ENCODE data around the gene BCL10. TPM values are rescaled to one million over a fixed set of nuclear protein-coding genes. Genes with fewer than 3 reads are reported as not detected.

Gene BCL10
- total and polyA plus RNA-seq, 2 of the 8 experiments (the other 6 are each of a cell fraction or from before 2014, with no cell fraction given): 7.4 to 29.6 TPM

DNA sequence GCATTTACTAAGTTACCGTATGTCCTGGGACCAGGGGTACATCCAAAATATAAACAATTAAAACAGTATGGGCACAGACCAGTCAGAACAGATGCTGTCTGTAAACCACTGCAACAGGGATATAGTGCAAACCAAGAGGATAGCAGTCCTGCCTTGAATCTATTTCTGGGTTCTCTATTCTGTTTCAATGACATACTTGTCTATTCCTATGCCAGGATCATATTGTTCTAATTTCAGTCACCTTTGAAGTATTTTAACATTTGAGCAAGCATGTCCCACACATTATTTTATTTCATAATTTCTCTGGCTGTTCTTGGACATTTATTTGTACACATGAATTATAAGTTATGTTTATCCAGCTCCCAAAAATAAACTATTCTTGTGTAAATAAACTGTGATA, 47.5 kb downstream of the BCL10 start:
- Histone ChIP-seq H4K5ac (ENCODE audit: insufficient read length, low read depth, low read length) (no peak overlapping the region), H3K9me3 (ENCODE audit: insufficient read depth in 2 of 2, low read depth in 1 of 2, low read length in 1 of 2) (no peaks in the 10 kb centered on the region), H3K27ac (ENCODE audit: low read depth, low read length) (no peak overlapping the region), H2BK5ac (ENCODE audit: low read depth, low read length) (no peak overlapping the region), H4K91ac (replicated peaks; ENCODE audit: insufficient read length, low read length) (no peak overlapping the region), H3K4me1 (replicated peaks in 1 of 4; ENCODE audit: control insufficient read depth in 3 of 4, insufficient read depth in 4 of 4, low read length in 3 of 4) (peaks cover 0 to 15% (median 4%) of the 10 kb centered on the region in 4 experiments; a peak in 4 of 7 replicates), H3K36me3 (ENCODE audit: control insufficient read depth in 2 of 4, insufficient read depth in 4 of 4, low read length in 3 of 4) (no peaks in the 10 kb centered on the region), H3K18ac (ENCODE audit: extremely low read depth, low read length) (no peak overlapping the region), H3K4me2 (ENCODE audit: insufficient read depth in 1 of 2, low read depth in 2 of 2, low read length in 2 of 2) (no peak overlapping the region), H2BK15ac (ENCODE audit: low read length) (no peak overlapping the region), H3K79me1 (ENCODE audit: low read depth, low read length) (no peaks in the 10 kb centered on the region), H4K8ac (ENCODE audit: extremely low read depth, insufficient read depth, low read length) (no peak overlapping the region), H3K27me3 (replicated peaks in 1 of 4; ENCODE audit: control insufficient read depth in 3 of 4, extremely low read depth in 1 of 4, insufficient read depth in 3 of 4, low read length in 3 of 4) (no peaks in the 10 kb centered on the region), H3K23me2 (ENCODE audit: low read depth, low read length) (no peaks in the 10 kb centered on the region), H2BK120ac (replicated peaks; ENCODE audit: low read depth, low read length) (no peak overlapping the region), H3K23ac (ENCODE audit: insufficient read length) (no peak overlapping the region), H3K56ac (replicated peaks; ENCODE audit: insufficient read length, low read depth, low read length) (no peak overlapping the region), H2BK12ac (ENCODE audit: low read depth, low read length) (no peak overlapping the region), H2AFZ (ENCODE audit: low read length) (no peak overlapping the region), H3K4ac (replicated peaks; ENCODE audit: insufficient read length, low read depth, low read length) (no peak overlapping the region), H4K20me1 (replicated peaks in 1 of 2; ENCODE audit: control insufficient read depth in 1 of 2, insufficient read depth in 2 of 2, low read length in 2 of 2) (no peaks in the 10 kb centered on the region), H3K9ac (replicated peaks in 1 of 4; ENCODE audit: extremely low read depth in 1 of 4, low read depth in 3 of 4, low read length in 3 of 4) (no peak overlapping the region), H2AK5ac (ENCODE audit: low read depth, low read length) (no peak overlapping the region), H3K14ac (ENCODE audit: insufficient read length) (no peak overlapping the region), H3K79me2 (ENCODE audit: control insufficient read depth in 1 of 2, insufficient read depth in 2 of 2, low read length in 2 of 2) (no peaks in the 10 kb centered on the region), H2BK20ac (ENCODE audit: low read length) (no peak overlapping the region), H3K4me3 (ENCODE audit: extremely low read depth in 1 of 4, insufficient read depth in 2 of 4, low read depth in 3 of 4, low read length in 4 of 4) (no peak overlapping the region)
- 23% methylated on average over 1 of the region's 1 CpG; no CpG with 5 or more reads in 1 of the 2 experiments for WGBS, 2 experiments (ENCODE audit: extremely low coverage in 1 of 2, insufficient coverage in 1 of 2, insufficient read length in 1 of 2, insufficient replicate concordance in 2 of 2, low coverage in 1 of 2, low lambda C conversion rate in 2 of 2, missing lambda C conversion rate in 1 of 2)
- DNase-seq (ENCODE audit: low read depth in 1 of 2, low spot score in 2 of 2) (no peak), FAIRE-seq (no peak)
- POLR2A ChIA-PET (ENCODE audit: partially characterized antibody): interaction anchor here (3.2 kb wide), 1 partner anchor 28 kb away, joined by 13 read pairs; the partner anchor contains the start of gene SYDE2
- CTCF ChIA-PET (ENCODE audit: partially characterized antibody): interaction anchor here (0.9 to 6.3 kb wide), 13 partner anchors 12 to 288 kb away, joined by 3 to 52 read pairs (median 8); no protein-coding TSS in a partner anchor
- TF ChIP-seq TEAD4 (IDR thresholded peaks at IDR 0.05; ENCODE audit: low read depth, low read length): no peak
- no peak for TF ChIP-seq JUND (IDR thresholded peaks at IDR 0.05; ENCODE audit: low read length)
- no peak for TF ChIP-seq POLR2A (IDR thresholded peaks at IDR 0.05; ENCODE audit: control extremely low read depth in 1 of 2, low read depth in 2 of 2, low read length in 2 of 2)
- TF ChIP-seq SUZ12 (IDR thresholded peaks at IDR 0.05; ENCODE audit: low read length): no peak
- TF ChIP-seq, protein P1, sequence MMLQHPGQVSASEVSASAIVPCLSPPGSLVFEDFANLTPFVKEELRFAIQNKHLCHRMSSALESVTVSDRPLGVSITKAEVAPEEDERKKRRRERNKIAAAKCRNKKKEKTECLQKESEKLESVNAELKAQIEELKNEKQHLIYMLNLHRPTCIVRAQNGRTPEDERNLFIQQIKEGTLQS (IDR thresholded peaks at IDR 0.05; ENCODE audit: insufficient read depth, low read depth, low read length): no peak
- TF ChIP-seq, protein P2, sequence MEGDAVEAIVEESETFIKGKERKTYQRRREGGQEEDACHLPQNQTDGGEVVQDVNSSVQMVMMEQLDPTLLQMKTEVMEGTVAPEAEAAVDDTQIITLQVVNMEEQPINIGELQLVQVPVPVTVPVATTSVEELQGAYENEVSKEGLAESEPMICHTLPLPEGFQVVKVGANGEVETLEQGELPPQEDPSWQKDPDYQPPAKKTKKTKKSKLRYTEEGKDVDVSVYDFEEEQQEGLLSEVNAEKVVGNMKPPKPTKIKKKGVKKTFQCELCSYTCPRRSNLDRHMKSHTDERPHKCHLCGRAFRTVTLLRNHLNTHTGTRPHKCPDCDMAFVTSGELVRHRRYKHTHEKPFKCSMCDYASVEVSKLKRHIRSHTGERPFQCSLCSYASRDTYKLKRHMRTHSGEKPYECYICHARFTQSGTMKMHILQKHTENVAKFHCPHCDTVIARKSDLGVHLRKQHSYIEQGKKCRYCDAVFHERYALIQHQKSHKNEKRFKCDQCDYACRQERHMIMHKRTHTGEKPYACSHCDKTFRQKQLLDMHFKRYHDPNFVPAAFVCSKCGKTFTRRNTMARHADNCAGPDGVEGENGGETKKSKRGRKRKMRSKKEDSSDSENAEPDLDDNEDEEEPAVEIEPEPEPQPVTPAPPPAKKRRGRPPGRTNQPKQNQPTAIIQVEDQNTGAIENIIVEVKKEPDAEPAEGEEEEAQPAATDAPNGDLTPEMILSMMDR (IDR thresholded peaks at IDR 0.05; ENCODE audit: control extremely low read depth in 1 of 3, insufficient read depth in 1 of 3, low read depth in 1 of 3, low read length in 3 of 3): no peak
- TF ChIP-seq SP2 (IDR thresholded peaks at IDR 0.05; ENCODE audit: low read length): no peak
- TF ChIP-seq TAF7 (optimal IDR thresholded peaks at IDR 0.05; ENCODE audit: borderline replicate concordance, low read depth, low read length): no peak
- TF ChIP-seq BACH1 (IDR thresholded peaks at IDR 0.05; ENCODE audit: low read length): no peak
- no peak for TF ChIP-seq FOSL1 (IDR thresholded peaks at IDR 0.05; ENCODE audit: insufficient read depth, low read depth, low read length)
- no peak for TF ChIP-seq CHD2 (IDR thresholded peaks at IDR 0.05; ENCODE audit: low read length)
- TF ChIP-seq CBX5 (IDR thresholded peaks at IDR 0.05; ENCODE audit: low read depth, low read length): no peak

All from H1 (cell line).